GM19238 (cell line): ENCODE results near the gene ARSB.
"Not testable (repeated sequence)": the region's sequence is repeated elsewhere in the genome, so short reads cannot be mapped to it uniquely, and the experiment has no call there.

Experiments used
- DNase-seq: peaks from one replicate; pipeline ENCODE4 v3.0.0; 2011; ENCODE audit warnings: low spot score; ENCODE audit not compliant: insufficient read length

The ARSB gene

DNA sequence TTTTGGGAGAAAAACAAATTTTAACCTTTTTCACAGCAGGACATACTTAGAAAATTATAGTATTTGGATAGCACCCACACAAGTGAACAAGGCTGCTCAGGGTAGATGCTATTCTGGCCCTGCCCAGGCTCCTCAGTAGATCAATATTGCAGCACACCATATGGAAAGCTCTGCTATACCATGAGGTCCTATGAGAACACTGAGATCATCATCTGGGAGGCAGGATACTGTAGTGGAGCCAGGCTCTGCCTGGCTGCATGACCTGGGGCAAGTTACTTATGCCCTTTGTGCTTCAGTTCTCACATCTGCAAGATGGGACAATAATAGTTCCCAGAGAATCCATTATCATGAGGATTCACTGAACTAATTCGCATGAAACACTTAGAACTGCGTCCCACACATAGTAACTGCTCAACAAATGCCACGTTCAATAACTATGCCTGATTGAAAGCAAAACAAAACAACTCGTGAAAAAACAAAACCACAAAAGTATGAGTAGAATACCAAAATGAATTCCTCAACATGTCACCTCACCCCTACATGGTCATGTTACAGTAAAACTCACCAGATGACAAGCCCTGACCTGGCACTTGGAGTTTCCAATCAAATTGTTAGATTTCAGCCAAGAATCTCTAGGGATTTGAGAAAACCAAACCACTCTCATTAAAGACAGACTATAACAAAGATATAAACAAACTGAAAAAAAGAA is 31.9 kb downstream of the ARSB start:
- DNase-seq, result no peak

DNA sequence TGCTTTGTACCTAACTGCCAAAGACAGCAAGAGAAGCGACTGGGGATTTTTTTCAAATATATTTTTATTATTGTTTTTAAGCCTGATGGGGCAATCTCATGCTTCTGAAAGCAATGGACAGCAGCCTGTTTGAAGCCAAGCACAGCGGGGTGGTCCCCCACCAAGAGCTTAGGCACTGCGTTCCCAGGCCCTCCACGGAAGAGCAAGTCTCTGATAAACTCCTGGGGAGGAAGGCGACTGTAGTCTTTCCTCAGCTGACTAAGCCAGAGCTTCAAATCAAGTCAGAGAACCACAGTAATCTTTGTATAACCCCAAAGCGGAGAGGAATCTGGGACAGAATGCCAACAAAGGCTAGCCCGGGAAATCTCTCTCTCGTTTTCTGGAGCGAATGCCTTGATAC is 54.4 kb downstream of the ARSB start:
- no peak for DNase-seq

- no peak for DNase-seq
Observed at GRCh38 chr5:78929833-78930232, 55.3 kb downstream of the ARSB start.

DNA sequence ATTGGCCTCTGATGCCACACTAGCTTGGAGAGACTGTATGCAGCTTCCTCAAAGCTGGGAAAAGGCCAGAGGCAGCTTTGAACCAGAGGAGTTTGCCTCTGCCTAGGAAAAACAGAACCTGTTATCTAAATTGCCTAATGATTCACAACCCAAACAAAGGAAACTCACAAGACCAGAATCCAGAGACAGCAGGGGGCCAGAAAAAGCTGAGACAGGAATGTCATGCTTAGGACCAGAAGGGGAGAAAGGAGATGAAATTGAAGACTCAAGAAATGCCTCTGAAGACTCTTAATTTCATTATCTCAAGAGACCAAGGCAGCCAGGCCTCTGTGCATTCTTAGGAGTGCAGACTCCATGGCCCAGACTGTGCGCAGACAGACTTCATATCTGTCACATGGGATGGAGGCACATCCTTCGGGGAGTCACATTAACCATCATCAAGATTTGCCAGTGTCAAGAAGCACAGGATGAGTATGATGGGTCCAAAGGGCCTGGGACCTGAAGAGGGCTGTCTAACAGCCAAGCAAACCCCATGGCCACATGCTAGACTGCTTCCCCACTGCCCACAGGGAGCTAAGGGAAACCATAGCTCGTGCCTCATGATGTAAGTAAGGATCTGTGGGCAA is 57.3 kb downstream of the ARSB start:
- no peak for DNase-seq

DNA sequence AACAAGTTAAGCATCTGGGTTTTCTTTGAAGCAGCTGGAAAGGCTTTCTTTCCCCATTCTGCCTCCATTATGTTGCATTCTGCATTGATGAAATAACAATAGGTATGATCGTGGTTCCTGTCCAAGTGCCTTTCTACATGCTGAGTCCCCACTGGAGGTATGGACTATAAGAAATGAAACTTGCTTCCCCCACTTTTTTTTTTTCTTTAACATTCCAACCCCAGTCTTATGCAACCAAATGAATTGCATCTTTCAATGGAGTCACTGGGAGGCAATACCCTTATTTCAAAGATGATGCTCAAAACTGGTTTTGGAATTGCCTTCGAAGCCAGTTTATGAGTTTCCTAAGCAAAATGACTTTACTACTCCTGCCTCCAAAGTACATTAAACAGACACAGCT is 58.9 kb downstream of the ARSB start:
- DNase-seq, result no peak

- no peak for DNase-seq
Observed at GRCh38 chr5:78925129-78925876, 59.8 kb downstream of the ARSB start.

DNA sequence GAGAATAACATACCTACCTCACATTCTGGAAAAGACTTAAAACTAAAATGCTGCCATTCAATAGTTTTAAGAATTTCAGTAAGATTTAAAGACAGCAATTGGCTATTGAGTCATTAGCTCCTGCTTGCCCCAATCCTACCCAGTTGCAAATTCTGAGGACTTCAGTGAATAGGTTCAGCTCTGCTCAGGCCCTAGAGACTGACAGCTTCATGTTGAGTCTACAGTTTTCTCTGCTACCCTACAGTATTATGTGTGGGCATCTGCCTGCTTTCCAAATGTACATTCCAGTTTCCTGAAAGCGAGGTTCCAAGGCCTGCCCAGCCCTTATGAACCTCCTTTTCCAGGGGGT is 61.5 kb downstream of the ARSB start:
- DNase-seq, result no peak

DNA sequence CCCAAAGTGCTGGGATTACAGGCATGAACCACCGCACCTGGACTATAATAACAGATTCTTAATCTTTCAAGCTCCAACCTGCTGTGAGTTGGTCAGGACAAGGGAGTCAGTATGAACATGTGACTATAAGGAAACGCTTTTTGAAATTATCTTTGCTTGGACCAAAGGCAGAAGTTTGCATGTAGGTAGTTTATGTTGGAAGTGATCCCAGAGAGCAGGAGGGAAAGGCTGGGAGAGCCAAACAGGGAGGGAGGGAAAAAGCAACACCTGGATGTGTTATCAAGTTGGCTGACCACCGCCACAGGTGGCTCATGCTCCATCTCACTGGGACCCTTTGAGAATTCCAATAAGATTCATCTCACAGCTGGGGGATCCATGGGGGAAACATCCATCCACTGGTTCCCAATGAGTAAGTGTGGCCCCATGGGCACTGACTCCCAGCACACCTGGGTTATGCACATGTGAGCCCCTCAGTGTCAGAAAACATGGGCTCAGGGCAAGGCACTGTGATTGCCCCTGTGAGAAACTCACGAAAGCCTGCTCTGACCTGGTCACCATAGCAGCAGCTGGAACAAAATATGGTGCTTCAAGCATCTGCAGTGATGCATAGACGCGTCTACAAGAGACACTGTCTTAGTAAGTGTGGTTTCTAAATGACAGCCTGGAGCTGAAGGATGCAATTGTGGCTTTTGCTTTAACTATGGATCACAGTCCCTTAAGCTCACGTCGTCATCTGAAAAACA is 62.1 kb downstream of the ARSB start:
- DNase-seq, result no peak

GRCh38 chr5:78920604-78921003 is 64.5 kb downstream of the ARSB start:
- DNase-seq, result no peak

DNA sequence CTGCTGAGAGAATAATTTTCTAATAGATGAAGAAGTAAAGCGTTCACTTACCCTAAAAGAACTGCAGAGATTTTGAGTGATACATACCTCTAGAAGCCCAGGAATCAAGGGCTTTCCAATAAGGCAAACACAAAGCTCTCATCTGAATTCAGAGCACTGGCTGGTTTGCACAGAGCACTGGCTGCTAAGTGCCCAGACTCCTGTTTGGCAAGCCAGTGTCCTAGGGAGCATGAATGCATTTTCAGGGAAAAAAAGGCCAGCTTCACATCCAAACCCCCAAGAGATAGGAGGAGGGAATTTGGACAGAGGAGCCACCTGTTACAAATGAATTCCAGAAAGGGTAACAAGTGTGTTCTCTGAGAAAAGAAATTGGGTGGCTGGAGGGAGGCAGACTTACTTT is 65.3 kb downstream of the ARSB start:
- DNase-seq, result no peak

DNA sequence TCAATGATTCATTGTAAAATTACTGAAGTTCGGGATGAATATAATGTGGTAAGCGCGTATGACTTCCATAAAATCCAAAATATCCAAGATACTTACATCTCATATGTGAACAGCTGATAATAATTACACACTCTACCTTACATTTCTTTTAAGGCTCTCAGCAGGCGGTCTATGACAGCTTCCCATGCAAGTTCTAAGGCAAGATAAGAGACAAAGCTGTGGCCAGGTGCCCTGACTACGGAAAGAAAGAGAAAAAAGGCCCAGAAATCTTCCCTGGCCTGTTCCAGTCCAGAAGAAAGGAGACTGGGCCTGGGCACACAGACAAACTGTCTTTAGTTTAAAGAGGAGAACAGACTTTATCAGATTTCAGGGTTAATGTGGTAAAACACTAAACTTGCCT is 69.1 kb downstream of the ARSB start:
- DNase-seq, result no peak

DNA sequence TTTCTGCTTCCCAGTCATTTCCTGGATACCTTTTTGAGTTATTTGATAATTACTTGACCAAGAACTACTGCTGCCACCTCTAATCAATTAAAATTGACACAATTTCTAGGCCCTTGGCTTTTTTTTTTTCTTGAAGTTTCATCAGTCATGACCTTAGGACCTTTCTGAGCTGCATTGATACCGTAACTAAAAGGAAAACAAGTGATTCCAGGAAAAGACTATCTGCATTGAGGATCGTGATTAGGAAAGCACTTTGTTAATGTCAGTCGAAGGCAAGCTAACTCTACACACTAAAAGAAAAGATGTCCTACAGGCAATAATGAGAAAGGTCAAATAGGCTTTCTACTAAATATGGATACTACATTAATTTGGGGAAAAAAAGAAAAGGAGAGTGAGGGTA is 69.9 kb downstream of the ARSB start:
- no peak for DNase-seq

DNA sequence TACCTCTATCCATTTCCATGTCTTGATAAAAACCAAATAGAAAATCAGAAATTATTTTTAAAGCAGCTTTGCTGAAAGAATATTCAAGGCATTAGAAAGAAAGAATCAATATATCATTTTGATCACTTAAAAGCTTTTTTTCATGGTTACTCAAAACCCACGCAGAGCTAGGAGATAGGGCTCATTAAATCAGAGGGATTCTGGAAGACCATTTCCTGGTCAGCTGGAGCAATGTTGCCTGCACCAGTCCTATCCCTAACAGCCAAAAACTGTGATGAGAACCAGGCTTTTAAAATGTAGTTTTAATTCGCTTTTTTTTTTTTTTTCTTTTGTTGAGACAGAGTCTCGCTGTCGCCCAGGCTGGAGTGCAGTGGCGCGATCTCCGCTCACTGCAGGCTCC is 72.3 kb downstream of the ARSB start:
- DNase-seq, result no peak

GRCh38 chr5:78912085-78912771 is 72.9 kb downstream of the ARSB start:
- no peak for DNase-seq

DNA sequence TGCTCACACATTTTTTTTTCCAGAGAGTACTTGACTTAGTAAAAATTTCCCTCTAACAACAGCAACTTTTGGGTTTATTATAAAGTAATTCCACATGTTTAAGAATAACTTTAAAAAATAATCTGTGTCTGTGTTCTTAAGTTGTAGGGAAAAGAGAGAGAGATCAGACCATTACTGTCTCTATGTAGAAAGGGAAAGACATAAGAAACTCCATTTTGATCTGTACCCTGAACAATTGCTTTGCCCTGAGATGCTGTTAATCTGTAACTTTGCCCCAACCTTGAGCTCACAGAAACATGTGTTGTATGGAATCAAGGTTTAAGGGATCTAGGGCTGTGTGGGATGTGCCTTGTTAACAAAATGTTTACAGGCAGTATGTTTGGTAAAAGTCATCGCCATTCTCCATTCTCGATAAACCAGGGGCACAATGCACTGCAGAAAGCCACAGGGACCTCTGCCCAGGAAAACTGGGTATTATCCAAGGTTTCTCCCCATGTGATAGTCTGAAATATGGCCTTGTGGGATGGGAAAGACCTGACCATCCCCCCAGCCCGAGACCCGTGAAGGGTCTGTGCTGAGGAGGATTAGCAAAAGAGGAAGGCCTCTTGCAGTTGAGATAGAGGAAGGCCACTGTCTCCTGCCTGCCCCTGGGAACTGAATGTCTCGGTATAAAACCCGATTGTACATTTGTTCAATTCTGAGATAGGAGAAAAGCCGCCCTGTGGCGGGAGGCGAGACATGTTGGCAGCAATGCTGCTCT is 75.7 kb downstream of the ARSB start:
- DNase-seq, result not testable (repeated sequence)

DNA sequence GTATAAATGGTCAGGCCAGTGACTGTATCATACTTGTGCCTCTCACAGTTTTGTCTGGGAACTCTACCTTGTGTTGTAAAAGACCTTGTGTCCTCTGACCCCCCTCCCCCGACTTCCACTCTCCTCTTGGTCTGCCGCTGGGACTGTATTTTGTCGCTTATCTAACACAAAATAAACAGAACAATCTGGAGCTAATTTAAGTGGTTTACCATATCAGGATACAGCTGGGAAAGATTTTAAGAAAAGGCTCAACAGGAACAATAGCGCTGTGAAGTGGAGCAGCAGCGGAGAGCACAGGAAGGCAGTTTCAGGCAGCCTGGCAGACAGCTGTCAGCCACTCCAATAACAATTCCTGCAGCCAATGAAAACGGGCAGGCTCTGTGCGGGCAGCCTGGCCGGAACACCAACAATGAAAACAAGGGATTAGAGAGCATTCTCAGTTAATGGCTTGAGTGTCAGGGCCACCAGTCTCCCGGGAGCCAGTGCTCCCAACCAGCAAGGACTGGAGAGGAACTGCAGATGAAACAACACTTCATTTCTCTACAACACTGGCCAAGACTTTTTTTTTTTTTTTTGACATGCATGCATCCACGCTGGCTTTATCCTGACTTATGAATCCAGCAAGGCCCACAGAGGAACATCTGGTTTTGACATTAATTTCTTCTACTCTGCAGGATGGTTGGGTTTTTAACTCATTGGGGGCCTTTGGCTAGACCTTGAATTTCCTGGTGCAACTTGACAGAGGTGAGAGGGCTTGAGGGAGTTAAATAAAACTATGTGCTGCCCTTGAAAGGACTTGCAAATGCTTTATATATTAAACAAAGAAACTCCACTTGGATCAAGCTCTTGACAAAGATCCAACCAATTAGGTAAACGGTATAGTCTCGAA is 76.7 kb downstream of the ARSB start:
- DNase-seq, result no peak

DNA sequence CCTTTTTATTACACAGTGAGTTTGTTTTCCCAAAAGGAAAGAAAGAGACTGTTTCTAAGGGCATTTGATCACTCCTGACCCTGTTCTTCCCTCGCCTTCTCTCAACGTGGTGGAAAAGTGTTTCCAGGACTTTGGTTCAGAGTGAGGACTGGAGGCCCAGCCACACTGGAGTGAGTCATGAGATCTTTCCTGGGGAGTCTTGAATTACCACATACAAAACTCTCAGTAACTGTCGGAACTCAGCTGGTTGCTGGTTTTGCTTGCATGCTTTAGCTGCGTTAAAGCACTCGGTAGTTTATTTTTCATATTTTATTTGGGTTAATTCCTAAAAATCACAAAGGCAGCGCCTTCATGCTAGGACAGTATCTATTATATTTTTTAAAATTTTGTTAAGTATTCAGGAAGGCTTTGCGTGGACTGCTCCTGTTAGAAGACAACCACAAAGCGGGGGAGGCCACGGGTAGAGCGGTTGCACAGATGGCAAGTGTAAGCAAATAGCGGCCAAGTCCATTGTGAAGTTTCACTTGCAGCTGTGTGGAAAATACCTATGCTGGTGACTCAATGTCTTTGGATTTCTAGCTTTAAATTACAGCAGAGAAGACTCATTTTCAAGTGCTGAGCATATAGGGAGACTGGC is 77.7 kb downstream of the ARSB start:
- DNase-seq, result no peak

DNA sequence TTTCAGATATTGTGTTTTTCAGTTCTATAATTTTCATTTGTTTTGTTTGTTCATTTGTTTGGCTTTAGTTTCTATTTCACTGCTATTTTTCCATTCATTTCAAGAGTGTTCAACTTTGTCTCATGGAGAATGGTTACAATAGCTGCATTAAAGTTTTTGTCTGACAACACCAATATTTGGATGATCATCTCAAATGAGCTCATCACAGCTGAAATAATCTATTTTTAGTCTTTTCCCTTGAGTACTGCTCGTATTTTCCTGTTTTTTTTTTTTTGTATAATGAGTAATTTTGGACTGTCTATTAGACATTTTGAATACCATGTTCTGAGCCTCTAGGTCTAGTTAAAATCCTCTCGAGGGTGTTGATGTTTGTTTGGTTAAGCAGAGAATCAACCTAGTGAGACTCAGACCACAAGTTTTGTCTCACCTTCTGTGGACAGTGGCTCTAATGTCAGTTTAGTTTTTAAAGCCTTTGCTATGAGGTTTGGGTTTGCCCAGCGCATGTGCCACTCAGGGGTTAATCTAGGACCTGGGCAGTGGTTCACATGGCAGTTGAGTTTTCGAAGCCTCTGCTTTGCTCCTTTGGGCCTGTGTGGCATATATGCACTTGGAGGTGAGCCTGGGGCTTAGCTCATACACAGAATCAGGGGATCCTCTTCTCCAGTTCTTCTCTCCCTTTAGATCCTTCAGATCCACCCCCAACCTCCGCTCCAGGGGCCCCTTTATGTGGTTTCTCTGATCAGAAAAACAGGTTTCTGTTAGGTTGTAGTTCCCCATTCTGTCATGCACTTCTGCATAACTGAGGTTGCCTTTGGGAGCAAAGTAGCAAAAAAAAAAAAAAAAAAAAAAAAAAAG is 79.8 kb downstream of the ARSB start:
- DNase-seq, result no peak
